Mucosa of descending colon (tissue), 3 donors: ENCODE data around the gene CTNNA3. TPM values are rescaled to one million over a fixed set of nuclear protein-coding genes. Genes with fewer than 3 reads are reported as not detected.
A peak's percentile ranks its signal among the peaks of the same experiment; 100 is the strongest.

Experiments used
- ATAC-seq: fragments of 200-7000 bp; cut with Tn5 transposase; one replicate; pipeline ENCODE4 v1.9.1; 2020; ENCODE audit warnings: mild to moderate bottlenecking, moderate library complexity
- DNase-seq, 3 donors: peaks; one replicate each; pipeline ENCODE4 v3.0.0-alpha.2; 2020
- H3K36me3 ChIP-seq: fragments of 200-600 bp; one replicate; pipeline ENCODE4 v1.8.0; 2021; ENCODE audit warnings: low read depth, mild to moderate bottlenecking
- H3K4me1 ChIP-seq: fragments of 200-600 bp; one replicate; pipeline ENCODE4 v1.8.0; 2021; ENCODE audit warnings: low read depth, mild to moderate bottlenecking
- H3K4me3 ChIP-seq: fragments of 200-600 bp; one replicate; pipeline ENCODE4 v1.8.0; 2021; ENCODE audit warnings: mild to moderate bottlenecking
- H3K9me3 ChIP-seq: fragments of 200-600 bp; one replicate; pipeline ENCODE4 v1.8.0; 2021; ENCODE audit warnings: mild to moderate bottlenecking
- intact Hi-C, 2 donors: fragments of 100-400 bp; cut with DNase I in 1 of 2; cut with micrococcal nuclease in 1 of 2; formaldehyde crosslinking; loops; one replicate each; pipeline versions ENCODE4 v1.11.0 to v1.11.1; 2022; cut with DNase I, micrococcal nuclease
- total RNA-seq, 3 donors: library from RNA; stranded (reverse); fragmentation: NEBNext Ultra II Directional in 2 of 3; extraction: Animal tissue kit (Norgen Biotek cat#: 25700) in 2 of 3; gene quantifications; one replicate each; pipeline versions ENCODE4 v1.2.1 to v1.2.4, GENCODE V29; 2021 to 2023
- TF ChIP-seq, protein P1 (sequence below): fragments of 200-600 bp; IDR thresholded peaks from one replicate; pipeline ENCODE4 v1.8.0; 2022; ENCODE audit warnings: antibody characterized with exemption, mild to moderate bottlenecking
- donor health status: DM: no; HTN: no; CAD: no; lungs with moderate emphysema.
- donor health status: DM: no; HTN: no; CAD: no.
- donor health status: DM: no; HTN: yes; CAD: no.

CTNNA3 gene
- total RNA-seq, 3 donors from 2014 or later = 0.52 to 7.5 (median 0.70) TPM

DNA sequence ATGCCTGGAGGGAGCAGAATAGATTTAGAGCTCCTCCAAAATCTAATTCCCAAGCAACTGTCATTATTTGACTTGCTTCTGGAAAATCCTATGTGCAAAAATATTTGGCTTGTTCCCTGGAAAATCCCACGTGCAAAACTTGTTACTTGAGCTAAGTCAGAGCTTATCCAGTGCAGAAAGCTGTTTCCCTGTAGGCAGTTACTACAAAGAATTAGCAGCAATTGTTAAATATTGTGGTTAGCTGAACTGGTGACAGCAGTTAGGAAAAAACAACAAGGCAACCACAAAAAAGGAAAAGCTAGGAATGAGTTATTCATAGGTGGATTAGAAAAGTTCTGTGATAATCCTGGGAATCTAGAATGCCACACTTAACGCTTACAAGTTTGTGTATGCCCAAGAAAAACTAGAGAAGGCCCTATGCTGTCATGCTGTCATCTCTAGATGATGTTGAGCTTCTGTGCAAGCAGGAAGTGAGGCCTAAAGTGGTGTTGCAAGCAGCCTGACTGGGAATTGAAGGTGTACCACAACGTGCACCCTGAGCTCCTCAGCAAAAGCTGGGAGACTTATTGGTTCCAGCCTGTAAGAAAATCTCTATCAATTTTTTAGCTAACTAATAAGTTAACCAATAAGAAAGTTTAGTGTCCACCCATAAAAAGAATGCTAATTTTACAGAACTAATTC, 1508.8 kb downstream of the CTNNA3 start:
- DNase-seq (no peak), ATAC-seq (no peak)
- TF ChIP-seq, protein P1, sequence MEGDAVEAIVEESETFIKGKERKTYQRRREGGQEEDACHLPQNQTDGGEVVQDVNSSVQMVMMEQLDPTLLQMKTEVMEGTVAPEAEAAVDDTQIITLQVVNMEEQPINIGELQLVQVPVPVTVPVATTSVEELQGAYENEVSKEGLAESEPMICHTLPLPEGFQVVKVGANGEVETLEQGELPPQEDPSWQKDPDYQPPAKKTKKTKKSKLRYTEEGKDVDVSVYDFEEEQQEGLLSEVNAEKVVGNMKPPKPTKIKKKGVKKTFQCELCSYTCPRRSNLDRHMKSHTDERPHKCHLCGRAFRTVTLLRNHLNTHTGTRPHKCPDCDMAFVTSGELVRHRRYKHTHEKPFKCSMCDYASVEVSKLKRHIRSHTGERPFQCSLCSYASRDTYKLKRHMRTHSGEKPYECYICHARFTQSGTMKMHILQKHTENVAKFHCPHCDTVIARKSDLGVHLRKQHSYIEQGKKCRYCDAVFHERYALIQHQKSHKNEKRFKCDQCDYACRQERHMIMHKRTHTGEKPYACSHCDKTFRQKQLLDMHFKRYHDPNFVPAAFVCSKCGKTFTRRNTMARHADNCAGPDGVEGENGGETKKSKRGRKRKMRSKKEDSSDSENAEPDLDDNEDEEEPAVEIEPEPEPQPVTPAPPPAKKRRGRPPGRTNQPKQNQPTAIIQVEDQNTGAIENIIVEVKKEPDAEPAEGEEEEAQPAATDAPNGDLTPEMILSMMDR = no peak

DNA sequence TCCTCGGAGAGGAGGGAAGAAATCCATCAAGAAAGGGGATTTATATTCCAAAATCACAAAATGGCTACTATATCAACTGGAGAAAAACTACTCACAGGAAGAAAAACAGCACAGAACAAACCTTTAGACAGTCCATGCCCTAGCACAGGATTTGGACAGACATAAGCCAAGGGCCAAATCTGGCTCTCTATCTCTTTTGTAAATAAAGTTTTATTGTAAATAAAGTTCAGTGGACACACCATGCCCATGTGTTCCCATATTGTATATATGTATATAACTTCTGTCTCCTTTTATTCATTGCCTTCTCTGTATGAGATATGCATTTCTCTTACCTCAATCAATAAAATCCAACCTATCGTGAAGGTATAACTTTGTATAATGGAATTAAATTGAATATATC, 1513.0 kb downstream of the CTNNA3 start:
- intact Hi-C loops = no loop called here
- no peak for ATAC-seq
- H3K9me3 ChIP-seq = no peaks in the 10 kb centered on the region
- no peaks in the 10 kb centered on the region for H3K36me3 ChIP-seq
- TF ChIP-seq, protein P1 = no peak
- no peak for DNase-seq
- no peak overlapping the region for H3K4me3 ChIP-seq
- H3K4me1 ChIP-seq = no peaks in the 10 kb centered on the region

More for the DNA sequence above, 1508.8 kb downstream of the CTNNA3 start:
- H3K9me3 ChIP-seq = no peaks in the 10 kb centered on the region
- H3K4me3 ChIP-seq = no peak overlapping the region
- no peaks in the 10 kb centered on the region for H3K36me3 ChIP-seq
- H3K4me1 ChIP-seq = peaks cover 2% of the 10 kb centered on the region
- intact Hi-C loops = no loop called here

DNA sequence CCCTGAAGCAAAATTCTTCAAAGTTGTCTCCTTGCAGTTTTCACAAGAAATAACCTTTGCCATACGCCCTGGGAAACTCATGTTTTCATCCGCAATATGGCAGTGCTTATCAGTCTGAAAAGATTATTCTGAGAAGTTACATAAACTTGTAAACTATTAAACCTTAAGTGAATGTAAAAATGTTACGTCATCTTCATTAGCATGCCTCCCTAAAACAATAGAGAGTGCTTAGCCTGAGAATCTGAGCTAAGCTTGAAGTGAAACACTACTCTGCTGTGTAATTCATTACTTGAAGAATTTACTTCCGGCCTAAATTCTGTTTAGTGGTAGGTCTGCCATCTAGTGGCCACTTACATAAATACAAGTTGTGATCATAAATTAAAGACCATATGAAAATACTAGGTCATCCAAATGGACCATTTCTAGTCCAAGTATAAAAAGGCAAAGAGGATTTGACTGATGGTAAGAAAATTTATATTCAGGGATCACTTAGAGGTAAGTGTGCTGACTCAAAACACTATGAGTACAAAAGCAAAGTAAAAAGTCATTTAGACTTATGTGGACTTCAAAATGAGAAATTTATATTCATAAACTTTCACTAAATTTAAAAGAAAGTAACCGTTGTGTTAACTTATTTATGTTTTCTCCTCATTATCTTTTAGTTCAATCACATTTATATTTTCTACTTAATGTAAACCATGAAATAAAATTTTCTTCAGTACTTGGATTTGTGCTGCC, 1515.2 kb downstream of the CTNNA3 start:
- peak in 1 of 3 donors; percentile 63 for DNase-seq

DNA sequence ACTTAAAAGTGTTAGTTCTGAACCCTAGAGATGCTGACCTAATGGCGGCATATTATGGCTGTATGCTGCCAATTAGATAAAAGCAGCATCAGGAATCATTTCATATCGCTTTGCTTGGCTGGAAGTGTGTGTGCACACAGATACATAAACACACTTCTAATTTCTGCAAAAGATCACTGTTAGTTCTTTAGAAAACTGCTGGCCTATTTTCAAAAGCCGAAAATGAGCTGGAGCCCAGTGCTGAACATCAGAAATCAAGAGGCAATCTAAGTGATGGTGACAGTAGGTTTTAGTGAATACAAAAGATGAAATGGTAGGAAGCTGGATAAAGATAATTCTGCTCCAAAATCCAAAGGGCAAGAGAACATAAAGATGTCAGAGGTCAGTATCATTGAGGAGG, 1516.0 kb downstream of the CTNNA3 start:
- H3K9me3 ChIP-seq = no peaks in the 10 kb centered on the region
- H3K4me1 ChIP-seq = no peaks in the 10 kb centered on the region
- TF ChIP-seq, protein P1 = no peak
- ATAC-seq (no peak), DNase-seq (no peak)
- intact Hi-C loops = no loop called here
- H3K4me3 ChIP-seq = no peak overlapping the region
- no peaks in the 10 kb centered on the region for H3K36me3 ChIP-seq

More for the DNA sequence above, 1515.2 kb downstream of the CTNNA3 start:
- TF ChIP-seq, protein P1 = peak; percentile 61
- no peaks in the 10 kb centered on the region for H3K36me3 ChIP-seq
- no peaks in the 10 kb centered on the region for H3K4me1 ChIP-seq
- intact Hi-C loops = no loop called here
- no peaks in the 10 kb centered on the region for H3K9me3 ChIP-seq
- peak; percentile 82 for ATAC-seq
- H3K4me3 ChIP-seq = no peak overlapping the region

DNA sequence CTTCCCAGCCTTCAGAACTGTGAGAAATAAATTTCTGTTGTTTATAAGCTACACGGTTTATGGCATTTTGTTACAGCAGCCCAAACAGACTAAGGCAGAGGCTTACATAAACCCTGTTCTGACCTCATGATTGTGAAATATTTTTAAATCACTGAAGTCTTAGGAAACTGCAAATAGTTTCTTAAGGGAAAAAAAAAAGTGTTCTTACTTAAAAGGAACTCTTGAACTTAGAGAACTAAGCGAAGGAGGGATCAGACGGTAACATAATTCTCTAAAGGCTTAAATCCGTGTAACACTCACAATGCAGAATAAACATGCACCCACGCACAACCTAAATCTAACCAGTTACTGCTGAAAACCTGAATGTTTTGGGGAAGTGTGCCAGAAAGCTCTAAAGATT, 1519.2 kb downstream of the CTNNA3 start:
- Histone ChIP-seq H3K4me1 (no peaks in the 10 kb centered on the region), H3K4me3 (no peak overlapping the region), H3K9me3 (no peaks in the 10 kb centered on the region), H3K36me3 (no peaks in the 10 kb centered on the region)
- DNase-seq = no peak
- intact Hi-C loops = no loop called here
- ATAC-seq = no peak
- TF ChIP-seq, protein P1 = no peak
